HCT116 (cell line): ENCODE measurements around the gene BRINP1. TPM values are rescaled to one million over a fixed set of nuclear protein-coding genes. Genes with fewer than 3 reads are reported as not detected.

Experiments
- ATAC-seq: fragments of 200-7000 bp; cut with Tn5 transposase; 2 replicates; pipeline ENCODE4 v1.9.1; 2020; ENCODE audit warnings: mild to moderate bottlenecking, moderate library complexity
- BruUV-seq: library from RNA; stranded (reverse); fragments of 400-500 nt; replicated peaks from 2 replicates; lab custom pipeline; 2021; lab: Mats Ljungman, UMichigan
- CTCF ChIA-PET: fragments of 300-600 bp; sonication (Branson Sonifier 250); formaldehyde crosslinking; loops from one replicate; lab custom pipeline; 2021; ENCODE audit warnings: antibody characterized with exemption; lab: Charles Lee
- POLR2A ChIA-PET: fragments of 300-600, 350-600 bp; sonication (Branson Sonifier 250); formaldehyde crosslinking; loops from one replicate; lab custom pipeline; 2021; ENCODE audit warnings: antibody characterized with exemption; lab: Charles Lee
- RAD21 ChIA-PET, 2 experiments: fragments of 300-600 bp; sonication (Branson Sonifier 250); formaldehyde crosslinking; loops; one replicate each; lab custom pipeline; 2023; ENCODE audit warnings: low total read pairs in 2 of 2; ENCODE audit not compliant: uncharacterized antibody in 2 of 2, unreplicated experiment in 2 of 2, low non-redundant PET in 1 of 2; lab: Charles Lee
- DNase-seq: peaks from one replicate; pipeline ENCODE4 v3.0.0-alpha.2; 2010; ENCODE audit warnings: low read depth, low spot score
- H2AFZ ChIP-seq: fragments of 200-600 bp; shearing (Covaris generic), sonication (generic); 2 replicates; pipeline ENCODE4 v1.6.1; 2017; ENCODE audit warnings: low read depth, mixed run types, mixed read lengths, antibody characterized with exemption, low read length; ENCODE audit not compliant: poor library complexity, severe bottlenecking
- H3K27ac ChIP-seq: 2 replicates; pipeline ENCODE4 v1.5.1; 2012; ENCODE audit warnings: low read depth, low read length
- H3K27me3 ChIP-seq: fragments of 200-600 bp; sonication (generic); 2 replicates; pipeline ENCODE4 v1.6.1; 2016; ENCODE audit warnings: mixed run types, low read length, mixed read lengths; ENCODE audit not compliant: insufficient read depth
- H3K36me3 ChIP-seq, 2 experiments: fragments of 200-500 bp in 1 of 2; fragments of 200-600 bp in 1 of 2; sonication (Bioruptor generic) in 1 of 2; sonication (generic) in 1 of 2; 2 replicates each; pipeline versions ENCODE4 v1.5.1 to v1.6.1; 2014 to 2016; ENCODE audit warnings: low read length in 2 of 2, inconsistent platforms in 1 of 2, mixed read lengths in 1 of 2, mixed run types in 1 of 2; ENCODE audit not compliant: insufficient read depth in 2 of 2, control insufficient read depth in 1 of 2
- H3K4me1 ChIP-seq, 2 experiments: fragments of 200-600 bp in 1 of 2; sonication (generic) in 1 of 2; 2 replicates each; pipeline versions ENCODE4 v1.5.1 to v1.6.1; 2012 to 2017; ENCODE audit warnings: low read length in 2 of 2, inconsistent platforms in 1 of 2, mild to moderate bottlenecking in 1 of 2, mixed read lengths in 1 of 2, mixed run types in 1 of 2, moderate library complexity in 1 of 2; ENCODE audit not compliant: insufficient read depth in 2 of 2, control insufficient read depth in 1 of 2
- H3K4me2 ChIP-seq: fragments of 200-600 bp; sonication (generic); 2 replicates; pipeline ENCODE4 v1.6.1; 2017; ENCODE audit warnings: mixed run types, low read length, mixed read lengths
- H3K4me3 ChIP-seq, 2 experiments: fragments of 200-600 bp in 1 of 2; sonication (generic) in 1 of 2; replicated peaks in 1 of 2; 2 replicates each; pipeline ENCODE4 v1.5.1; 2011 to 2016; ENCODE audit warnings: low read length in 2 of 2, control low read depth in 1 of 2, low read depth in 1 of 2, mild to moderate bottlenecking in 1 of 2, mixed read lengths in 1 of 2, mixed run types in 1 of 2
- H3K79me2 ChIP-seq: fragments of 200-600 bp; sonication (generic); 2 replicates; pipeline ENCODE4 v1.6.1; 2017; ENCODE audit warnings: mild to moderate bottlenecking, mixed run types, low read length, moderate library complexity, mixed read lengths; ENCODE audit not compliant: insufficient read depth
- H3K9ac ChIP-seq: fragments of 200-600 bp; sonication (generic); 2 replicates; pipeline ENCODE4 v1.6.1; 2016; ENCODE audit warnings: low read length, mixed read lengths
- H3K9me2 ChIP-seq: fragments of 200-600 bp; sonication (generic), shearing (Covaris generic); 2 replicates; pipeline ENCODE4 v1.6.1; 2017; ENCODE audit warnings: mixed run types, mild to moderate bottlenecking, moderate library complexity; ENCODE audit not compliant: insufficient read depth
- H3K9me3 ChIP-seq, 2 experiments: fragments of 200-500 bp in 1 of 2; fragments of 200-600 bp in 1 of 2; sonication (Bioruptor generic) in 1 of 2; sonication (generic) in 1 of 2; 2 replicates each; pipeline ENCODE4 v1.6.1; 2014 to 2017; ENCODE audit warnings: low read length in 2 of 2, mixed read lengths in 2 of 2, inconsistent platforms in 1 of 2, low read depth in 1 of 2, mild to moderate bottlenecking in 1 of 2, mixed run types in 1 of 2, moderate library complexity in 1 of 2; ENCODE audit not compliant: control insufficient read depth in 1 of 2, insufficient read depth in 1 of 2
- H4K20me1 ChIP-seq: fragments of 200-600 bp; sonication (generic), shearing (Covaris generic); 2 replicates; pipeline ENCODE4 v1.6.1; 2017; ENCODE audit warnings: mixed run types, mild to moderate bottlenecking, moderate library complexity; ENCODE audit not compliant: insufficient read depth
- CBX3 ChIP-seq: IDR thresholded peaks from 2 replicates; pipeline ENCODE4 v1.6.1; 2012; ENCODE audit warnings: low read depth
- ELF1 ChIP-seq: IDR thresholded peaks from 2 replicates; pipeline ENCODE4 v1.6.1; 2012; ENCODE audit warnings: low read depth, borderline replicate concordance
- EZH2phosphoT487 ChIP-seq: fragments of 200-600 bp; IDR thresholded peaks from 2 replicates; pipeline ENCODE4 v1.6.1; 2018; ENCODE audit warnings: antibody characterized with exemption, borderline replicate concordance
- JUND ChIP-seq: IDR thresholded peaks from 2 replicates; pipeline ENCODE4 v1.6.1; 2012
- POLR2AphosphoS5 ChIP-seq: IDR thresholded peaks from 2 replicates; pipeline ENCODE4 v1.6.1; 2011; ENCODE audit warnings: mild to moderate bottlenecking, low read depth, low read length, moderate library complexity
- RAD21 ChIP-seq: IDR thresholded peaks from 2 replicates; pipeline ENCODE4 v1.6.1; 2012; ENCODE audit warnings: low read depth, mild to moderate bottlenecking
- SIN3A ChIP-seq: IDR thresholded peaks from 2 replicates; pipeline ENCODE4 v1.6.1; 2012; ENCODE audit warnings: low read depth
- SP1 ChIP-seq: IDR thresholded peaks from 2 replicates; pipeline ENCODE4 v1.6.1; 2012; ENCODE audit warnings: low read depth
- SRF ChIP-seq: IDR thresholded peaks from 2 replicates; pipeline ENCODE4 v1.6.1; 2012; ENCODE audit warnings: low read depth
- YY1 ChIP-seq: IDR thresholded peaks from 2 replicates; pipeline ENCODE4 v1.6.1; 2011; ENCODE audit warnings: low read length, low read depth, moderate library complexity, mild to moderate bottlenecking; ENCODE audit not compliant: insufficient replicate concordance; ENCODE audit errors: extremely low read depth
- ZFX ChIP-seq: fragments of 450-650 bp; IDR thresholded peaks from 2 replicates; pipeline ENCODE4 v1.6.1; 2017
- intact Hi-C: fragments of 100-400 bp; cut with micrococcal nuclease; formaldehyde crosslinking; loops from 2 replicates; pipeline ENCODE4 v1.10.0; 2022
- total RNA-seq: library from RNA; stranded (reverse); gene quantifications from one replicate; pipeline ENCODE4 v1.2.1, GENCODE V29; 2021; ENCODE audit not compliant: unreplicated experiment
- TF ChIP-seq, protein P1 (sequence below): IDR thresholded peaks from 2 replicates; pipeline ENCODE4 v1.6.1; 2012
- TF ChIP-seq, protein P2 (sequence below): IDR thresholded peaks from 2 replicates; pipeline ENCODE4 v1.6.1; 2012
- TF ChIP-seq, protein P3 (sequence below): IDR thresholded peaks from 2 replicates; pipeline ENCODE4 v1.6.1; 2011; ENCODE audit warnings: mild to moderate bottlenecking, low read length, moderate library complexity; ENCODE audit not compliant: insufficient replicate concordance; ENCODE audit errors: extremely low read depth

The BRINP1 gene
- total RNA-seq, 1 experiment from 2014 or later, result not detected

DNA sequence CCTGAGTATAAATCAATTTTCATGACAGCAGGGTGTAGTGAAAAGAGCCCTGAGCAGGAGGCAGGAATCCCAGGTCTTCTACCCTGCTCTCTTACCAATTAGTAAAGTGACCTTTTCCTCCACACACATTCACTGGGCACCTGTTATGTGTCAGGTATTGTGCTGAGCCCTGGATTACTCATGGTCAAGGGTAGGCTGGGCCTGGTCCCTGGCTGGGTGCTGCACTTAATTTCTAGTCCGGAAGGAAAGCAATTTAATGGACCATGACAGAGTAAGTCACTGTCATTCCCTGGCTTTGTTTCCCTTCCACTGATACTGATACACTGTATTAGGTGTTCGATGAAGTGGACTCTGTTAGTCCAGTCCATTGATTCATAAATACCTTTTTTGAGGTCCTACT lies 29.1 kb upstream of the BRINP1 start:
- TF ChIP-seq, protein P1, sequence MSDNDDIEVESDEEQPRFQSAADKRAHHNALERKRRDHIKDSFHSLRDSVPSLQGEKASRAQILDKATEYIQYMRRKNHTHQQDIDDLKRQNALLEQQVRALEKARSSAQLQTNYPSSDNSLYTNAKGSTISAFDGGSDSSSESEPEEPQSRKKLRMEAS, result no peak
- TF ChIP-seq SP1, result no peak
- no peak for TF ChIP-seq SIN3A
- TF ChIP-seq CBX3, result no peak
- TF ChIP-seq POLR2AphosphoS5, result no peak
- no peak for TF ChIP-seq ELF1
- TF ChIP-seq, protein P2, sequence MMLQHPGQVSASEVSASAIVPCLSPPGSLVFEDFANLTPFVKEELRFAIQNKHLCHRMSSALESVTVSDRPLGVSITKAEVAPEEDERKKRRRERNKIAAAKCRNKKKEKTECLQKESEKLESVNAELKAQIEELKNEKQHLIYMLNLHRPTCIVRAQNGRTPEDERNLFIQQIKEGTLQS, result no peak
- no peak for TF ChIP-seq RAD21
- no peak for TF ChIP-seq EZH2phosphoT487
- no peak for TF ChIP-seq YY1
- TF ChIP-seq ZFX, result no peak
- TF ChIP-seq, all 23 proteins: peak for 0
- H4K20me1 ChIP-seq, result no peaks in the 10 kb centered on the region
- H3K36me3 ChIP-seq, result no peaks in the 10 kb centered on the region
- no peaks in the 10 kb centered on the region for H3K27me3 ChIP-seq
- no peaks in the 10 kb centered on the region for H3K9me2 ChIP-seq
- no peak overlapping the region for H3K4me3 ChIP-seq
- no peaks in the 10 kb centered on the region for H3K79me2 ChIP-seq
- BruUV-seq, result no TSS peak
- H3K9me3 ChIP-seq, result peaks cover 0 to 16% of the 10 kb centered on the region in 2 experiments; a peak in 2 of 4 replicates
- H2AFZ ChIP-seq, result no peak overlapping the region
- intact Hi-C loops, result no loop called here
- RAD21 ChIA-PET, result no interaction called here
- H3K9ac ChIP-seq, result no peak overlapping the region
- no peaks in the 10 kb centered on the region for H3K4me1 ChIP-seq
- H3K27ac ChIP-seq, result no peak overlapping the region
- CTCF ChIA-PET, result no interaction called here
- ATAC-seq (no peak), DNase-seq (no peak)
- no peak overlapping the region for H3K4me2 ChIP-seq
- POLR2A ChIA-PET, result no interaction called here

DNA sequence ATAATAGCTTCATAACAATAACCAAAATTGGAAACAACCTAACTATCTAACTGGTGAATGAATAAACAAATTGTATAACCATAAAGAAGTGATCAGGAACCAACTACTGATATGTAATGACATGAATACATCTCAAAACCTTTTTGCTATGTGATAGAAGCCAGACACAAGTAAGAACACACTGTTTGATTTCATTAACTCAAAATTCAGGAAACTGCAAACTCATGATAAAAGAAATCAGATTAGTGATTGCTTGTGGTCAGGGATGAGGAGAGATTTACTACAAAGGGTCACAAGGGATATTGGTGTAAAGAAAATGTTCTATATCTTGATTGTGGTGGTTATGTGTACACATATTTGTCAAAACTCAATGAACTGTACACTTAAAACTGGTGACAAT lies 22.6 kb upstream of the BRINP1 start:
- Histone ChIP-seq H3K27me3 (no peaks in the 10 kb centered on the region), H3K9me2 (no peaks in the 10 kb centered on the region), H3K79me2 (no peaks in the 10 kb centered on the region), H3K9me3 (peaks cover 0 to 18% of the 10 kb centered on the region in 2 experiments; a peak in 2 of 4 replicates), H3K36me3 (no peaks in the 10 kb centered on the region), H3K9ac (no peak overlapping the region), H4K20me1 (no peaks in the 10 kb centered on the region), H3K4me3 (no peak overlapping the region), H3K4me2 (no peak overlapping the region), H3K4me1 (no peaks in the 10 kb centered on the region), H3K27ac (no peak overlapping the region), H2AFZ (no peak overlapping the region)
- TF ChIP-seq, protein P2, result no peak
- TF ChIP-seq JUND, result no peak
- no peak for TF ChIP-seq SRF
- no peak for TF ChIP-seq SP1
- no peak for TF ChIP-seq EZH2phosphoT487
- TF ChIP-seq, protein P3, sequence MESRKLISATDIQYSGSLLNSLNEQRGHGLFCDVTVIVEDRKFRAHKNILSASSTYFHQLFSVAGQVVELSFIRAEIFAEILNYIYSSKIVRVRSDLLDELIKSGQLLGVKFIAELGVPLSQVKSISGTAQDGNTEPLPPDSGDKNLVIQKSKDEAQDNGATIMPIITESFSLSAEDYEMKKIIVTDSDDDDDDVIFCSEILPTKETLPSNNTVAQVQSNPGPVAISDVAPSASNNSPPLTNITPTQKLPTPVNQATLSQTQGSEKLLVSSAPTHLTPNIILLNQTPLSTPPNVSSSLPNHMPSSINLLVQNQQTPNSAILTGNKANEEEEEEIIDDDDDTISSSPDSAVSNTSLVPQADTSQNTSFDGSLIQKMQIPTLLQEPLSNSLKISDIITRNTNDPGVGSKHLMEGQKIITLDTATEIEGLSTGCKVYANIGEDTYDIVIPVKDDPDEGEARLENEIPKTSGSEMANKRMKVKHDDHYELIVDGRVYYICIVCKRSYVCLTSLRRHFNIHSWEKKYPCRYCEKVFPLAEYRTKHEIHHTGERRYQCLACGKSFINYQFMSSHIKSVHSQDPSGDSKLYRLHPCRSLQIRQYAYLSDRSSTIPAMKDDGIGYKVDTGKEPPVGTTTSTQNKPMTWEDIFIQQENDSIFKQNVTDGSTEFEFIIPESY, result no peak
- intact Hi-C loops, result no loop called here
- ATAC-seq (no peak), DNase-seq (no peak)
- no TSS peak for BruUV-seq
- RAD21 ChIA-PET, result no interaction called here
- POLR2A ChIA-PET, result no interaction called here
- CTCF ChIA-PET, result no interaction called here
